A549 (cell line): Measurements from ENCODE around the gene PREX1.

Source experiments
- MYC ChIP-seq: IDR thresholded peaks from 2 replicates; pipeline ENCODE4 v1.6.1; 2012; ENCODE audit warnings: mild to moderate bottlenecking, inconsistent platforms, low read length, improper control_type of control experiment, borderline replicate concordance
- RCOR1 ChIP-seq: fragments of 150-350 bp; IDR thresholded peaks from 2 replicates; pipeline ENCODE4 v1.6.1; 2014; ENCODE audit warnings: antibody characterized with exemption, low read length, low read depth
- RFX5 ChIP-seq: fragments of 450-650 bp; IDR thresholded peaks from 2 replicates; pipeline ENCODE4 v1.7.1; 2014; ENCODE audit warnings: antibody characterized with exemption, mild to moderate bottlenecking, moderate library complexity
- TF ChIP-seq, protein P1 (sequence below): fragments of >200 bp; sonication (Bioruptor Twin); formaldehyde crosslinking; IDR thresholded peaks from 3 replicates; pipeline ENCODE4 v1.5.1; 2016

DNA sequence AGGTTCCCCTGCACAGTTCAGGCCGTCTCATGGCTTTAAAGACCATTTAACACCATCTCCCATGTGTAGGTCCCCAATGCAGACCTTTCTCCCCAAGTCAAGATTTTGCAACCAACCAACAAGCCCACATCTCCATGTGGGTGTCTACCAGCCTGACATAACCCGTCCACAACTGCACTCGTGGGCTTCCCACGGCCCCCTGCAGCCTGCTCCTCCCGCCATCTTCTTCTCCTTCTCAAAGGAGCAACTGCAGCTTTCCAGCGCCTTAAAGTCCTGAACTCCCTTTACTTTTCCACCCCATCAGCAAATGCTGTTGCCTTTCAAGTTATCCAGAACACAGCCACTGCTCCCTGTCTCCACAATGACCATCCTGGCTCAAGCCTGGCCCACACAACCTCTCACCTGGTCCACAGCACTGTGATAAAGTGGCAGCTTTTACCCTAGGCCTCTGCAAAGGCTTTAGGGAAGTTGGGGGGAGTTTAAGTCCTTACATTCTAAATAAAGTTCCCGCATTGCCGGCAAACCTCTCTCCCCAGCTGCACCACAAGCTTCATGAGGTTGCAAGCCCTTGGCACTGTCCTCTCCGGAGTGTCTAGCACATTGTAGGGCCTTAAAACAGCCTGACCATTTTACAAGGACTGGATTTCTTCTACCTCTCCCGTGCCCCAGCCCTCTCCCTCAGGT lies 140.5 kb downstream of the PREX1 start:
- TF ChIP-seq RFX5 (no peak), MYC (no peak), RCOR1 (no peak)
- TF ChIP-seq, protein P1, sequence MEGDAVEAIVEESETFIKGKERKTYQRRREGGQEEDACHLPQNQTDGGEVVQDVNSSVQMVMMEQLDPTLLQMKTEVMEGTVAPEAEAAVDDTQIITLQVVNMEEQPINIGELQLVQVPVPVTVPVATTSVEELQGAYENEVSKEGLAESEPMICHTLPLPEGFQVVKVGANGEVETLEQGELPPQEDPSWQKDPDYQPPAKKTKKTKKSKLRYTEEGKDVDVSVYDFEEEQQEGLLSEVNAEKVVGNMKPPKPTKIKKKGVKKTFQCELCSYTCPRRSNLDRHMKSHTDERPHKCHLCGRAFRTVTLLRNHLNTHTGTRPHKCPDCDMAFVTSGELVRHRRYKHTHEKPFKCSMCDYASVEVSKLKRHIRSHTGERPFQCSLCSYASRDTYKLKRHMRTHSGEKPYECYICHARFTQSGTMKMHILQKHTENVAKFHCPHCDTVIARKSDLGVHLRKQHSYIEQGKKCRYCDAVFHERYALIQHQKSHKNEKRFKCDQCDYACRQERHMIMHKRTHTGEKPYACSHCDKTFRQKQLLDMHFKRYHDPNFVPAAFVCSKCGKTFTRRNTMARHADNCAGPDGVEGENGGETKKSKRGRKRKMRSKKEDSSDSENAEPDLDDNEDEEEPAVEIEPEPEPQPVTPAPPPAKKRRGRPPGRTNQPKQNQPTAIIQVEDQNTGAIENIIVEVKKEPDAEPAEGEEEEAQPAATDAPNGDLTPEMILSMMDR = no peak
